Osteocyte (in vitro differentiated cells): ENCODE measurements around the gene CCL23. TPM values are rescaled to one million over a fixed set of nuclear protein-coding genes. Genes with fewer than 3 reads are reported as not detected.

Experiments
- DNase-seq: peaks from one replicate; pipeline ENCODE4 v3.0.0; 2021; ENCODE audit warnings: mixed read lengths; ENCODE audit not compliant: unreplicated experiment; ENCODE audit errors: extremely low spot score
- H3K27ac Mint-ChIP-seq: one replicate; pipeline ENCODE4 v1.8.0; 2021; ENCODE audit warnings: mild to moderate bottlenecking, mixed read lengths; ENCODE audit not compliant: unreplicated experiment
- H3K27me3 Mint-ChIP-seq: one replicate; pipeline ENCODE4 v1.8.0; 2021; ENCODE audit warnings: mixed read lengths; ENCODE audit not compliant: unreplicated experiment
- H3K36me3 Mint-ChIP-seq: one replicate; pipeline ENCODE4 v1.8.0; 2021; ENCODE audit warnings: mixed read lengths; ENCODE audit not compliant: unreplicated experiment
- H3K4me1 Mint-ChIP-seq: one replicate; pipeline ENCODE4 v1.8.0; 2021; ENCODE audit warnings: mixed read lengths; ENCODE audit not compliant: unreplicated experiment
- H3K4me3 Mint-ChIP-seq: one replicate; pipeline ENCODE4 v1.8.0; 2021; ENCODE audit warnings: mild to moderate bottlenecking, moderate library complexity, mixed read lengths; ENCODE audit not compliant: unreplicated experiment
- H3K9me3 Mint-ChIP-seq: one replicate; pipeline ENCODE4 v1.8.0; 2021; ENCODE audit warnings: mixed read lengths; ENCODE audit not compliant: unreplicated experiment
- total RNA-seq: library from RNA; stranded (reverse); gene quantifications from 2 replicates; pipeline ENCODE4 v1.2.1, GENCODE V29; 2021
- TF ChIP-seq, protein P1 (sequence below): fragments of 200-600 bp; sonication (generic); IDR thresholded peaks from 2 replicates; pipeline ENCODE4 v1.5.0; 2021; ENCODE audit warnings: antibody characterized with exemption, mild to moderate bottlenecking, moderate library complexity

CCL23 gene
- total RNA-seq, 1 donor from 2014 or later, result not detected

GRCh38 chr17:36008998-36009665 lies 8.6 kb downstream of the CCL23 start:
- DNase-seq, result no peak
- H3K4me3 Mint-ChIP-seq, result no peak overlapping the region
- no peaks in the 10 kb centered on the region for H3K36me3 Mint-ChIP-seq
- H3K27me3 Mint-ChIP-seq, result peaks cover 3% of the 10 kb centered on the region
- no peaks in the 10 kb centered on the region for H3K4me1 Mint-ChIP-seq
- TF ChIP-seq, protein P1, sequence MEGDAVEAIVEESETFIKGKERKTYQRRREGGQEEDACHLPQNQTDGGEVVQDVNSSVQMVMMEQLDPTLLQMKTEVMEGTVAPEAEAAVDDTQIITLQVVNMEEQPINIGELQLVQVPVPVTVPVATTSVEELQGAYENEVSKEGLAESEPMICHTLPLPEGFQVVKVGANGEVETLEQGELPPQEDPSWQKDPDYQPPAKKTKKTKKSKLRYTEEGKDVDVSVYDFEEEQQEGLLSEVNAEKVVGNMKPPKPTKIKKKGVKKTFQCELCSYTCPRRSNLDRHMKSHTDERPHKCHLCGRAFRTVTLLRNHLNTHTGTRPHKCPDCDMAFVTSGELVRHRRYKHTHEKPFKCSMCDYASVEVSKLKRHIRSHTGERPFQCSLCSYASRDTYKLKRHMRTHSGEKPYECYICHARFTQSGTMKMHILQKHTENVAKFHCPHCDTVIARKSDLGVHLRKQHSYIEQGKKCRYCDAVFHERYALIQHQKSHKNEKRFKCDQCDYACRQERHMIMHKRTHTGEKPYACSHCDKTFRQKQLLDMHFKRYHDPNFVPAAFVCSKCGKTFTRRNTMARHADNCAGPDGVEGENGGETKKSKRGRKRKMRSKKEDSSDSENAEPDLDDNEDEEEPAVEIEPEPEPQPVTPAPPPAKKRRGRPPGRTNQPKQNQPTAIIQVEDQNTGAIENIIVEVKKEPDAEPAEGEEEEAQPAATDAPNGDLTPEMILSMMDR, result peak; percentile 42
- peaks cover 4% of the 10 kb centered on the region for H3K9me3 Mint-ChIP-seq
- H3K27ac Mint-ChIP-seq, result no peak overlapping the region

DNA sequence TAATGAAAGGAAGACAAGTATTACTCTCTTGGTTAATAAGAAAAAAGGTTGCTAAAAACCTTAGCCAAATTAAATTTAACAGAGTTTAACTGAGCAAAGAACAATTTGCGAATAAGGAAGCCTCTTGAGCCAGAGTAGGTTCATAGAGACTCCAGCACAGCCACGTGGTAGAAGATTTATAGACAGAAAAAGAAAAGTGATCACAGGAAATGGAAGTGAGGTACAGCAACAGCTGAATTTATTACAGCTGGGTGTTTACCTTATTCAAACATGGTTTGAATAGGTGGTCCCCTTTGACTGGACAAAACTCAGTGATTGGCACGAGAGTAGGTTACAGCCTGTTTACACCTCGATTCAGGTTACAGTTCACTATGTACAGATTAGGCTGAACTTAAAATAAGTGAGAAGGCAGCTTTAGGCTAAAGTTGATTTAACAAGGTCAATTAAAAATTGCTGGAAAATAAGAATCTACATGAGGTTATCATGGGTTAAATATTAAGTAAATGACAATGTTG lies 13.1 kb downstream of the CCL23 start:
- TF ChIP-seq, protein P1, result no peak
- no peak for DNase-seq
- H3K4me1 Mint-ChIP-seq, result no peaks in the 10 kb centered on the region
- H3K27ac Mint-ChIP-seq, result no peak overlapping the region
- H3K36me3 Mint-ChIP-seq, result no peaks in the 10 kb centered on the region
- H3K4me3 Mint-ChIP-seq, result no peak overlapping the region
- H3K27me3 Mint-ChIP-seq, result peaks cover 6% of the 10 kb centered on the region
- no peaks in the 10 kb centered on the region for H3K9me3 Mint-ChIP-seq

- Mint-ChIP-seq H3K4me3 (no peak overlapping the region), H3K27ac (no peak overlapping the region), H3K4me1 (no peaks in the 10 kb centered on the region), H3K9me3 (no peaks in the 10 kb centered on the region), H3K27me3 (peaks cover 6% of the 10 kb centered on the region), H3K36me3 (no peaks in the 10 kb centered on the region)
- TF ChIP-seq, protein P1, result no peak
- no peak for DNase-seq
Observed at GRCh38 chr17:36002631-36003030, 15.1 kb downstream of the CCL23 start.

DNA sequence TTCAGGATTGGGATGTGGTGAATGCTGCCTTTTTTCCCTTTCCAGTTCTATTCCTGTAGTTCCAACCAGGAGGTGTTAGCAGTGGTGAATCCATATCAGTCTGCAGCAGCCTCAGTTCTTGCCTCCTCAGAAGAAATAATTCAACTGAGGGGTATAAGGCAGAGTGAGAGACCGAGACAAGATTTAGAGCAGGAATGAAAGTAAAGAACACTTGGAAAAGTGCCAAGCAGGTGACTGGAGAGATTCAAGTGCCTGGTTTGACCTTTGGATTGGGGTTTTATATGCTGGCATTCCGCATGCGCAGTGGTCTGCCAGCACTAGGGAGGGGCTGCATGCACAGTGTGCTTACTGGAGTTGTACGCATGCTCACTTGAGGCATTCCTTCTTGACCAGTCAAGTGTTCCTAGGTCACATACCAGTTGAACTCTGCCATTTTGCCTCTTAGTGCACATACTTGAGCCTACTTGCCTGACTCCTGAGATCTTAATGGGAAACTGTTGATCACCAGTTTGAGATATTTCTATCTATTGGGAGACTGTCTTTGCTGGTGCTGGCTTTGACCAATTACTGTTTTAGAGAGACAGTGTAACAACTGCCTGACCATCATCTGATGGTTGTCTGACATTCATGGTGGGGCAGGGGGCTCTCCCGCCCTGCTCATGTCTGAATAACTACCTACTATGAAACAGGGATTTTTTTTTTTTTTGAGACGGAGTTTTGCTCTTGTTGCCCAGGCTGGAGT lies 15.7 kb downstream of the CCL23 start:
- Mint-ChIP-seq H3K27ac (no peak overlapping the region), H3K4me3 (no peak overlapping the region), H3K27me3 (peaks cover 9% of the 10 kb centered on the region), H3K36me3 (no peaks in the 10 kb centered on the region), H3K9me3 (no peaks in the 10 kb centered on the region), H3K4me1 (no peaks in the 10 kb centered on the region)
- TF ChIP-seq, protein P1, result no peak
- DNase-seq, result no peak

DNA sequence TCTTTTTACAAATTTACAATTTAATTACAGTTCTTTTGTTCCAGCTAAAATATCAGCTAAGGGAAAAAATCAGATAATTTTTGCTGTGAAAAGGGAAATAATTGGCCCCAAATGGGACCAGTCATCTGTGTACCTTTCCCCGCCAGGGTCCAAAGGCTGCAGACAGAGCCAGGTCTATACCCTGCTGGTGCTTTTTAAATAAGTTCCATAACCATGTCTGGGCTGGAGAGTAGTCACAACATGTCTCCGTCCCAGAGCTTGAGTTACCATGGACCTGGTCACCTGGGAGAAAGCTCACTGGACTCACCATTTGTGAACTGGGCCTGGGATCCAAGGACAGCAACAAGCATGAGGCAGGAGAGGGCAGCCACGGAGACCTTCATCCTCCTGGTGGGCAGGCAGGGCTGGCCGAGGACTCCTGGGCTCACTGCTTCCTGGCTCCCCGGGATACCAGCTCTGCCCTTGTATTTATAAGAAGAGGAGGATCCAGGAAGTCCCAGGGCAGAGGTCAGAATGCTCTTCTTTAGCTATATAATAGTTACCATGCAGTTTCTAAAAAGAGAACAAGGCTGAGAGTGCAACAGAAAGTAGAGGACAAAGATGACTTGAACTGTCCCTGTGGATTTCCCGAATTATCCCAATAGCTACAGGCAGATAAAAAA lies 16.5 kb downstream of the CCL23 start, which contains the start of gene CCL15:
CCL15 (minus strand) TSS at position 444 of the 662 bp plus-strand sequence; CDS start at position 383, 61 bp downstream.
- no peak for DNase-seq
- no peaks in the 10 kb centered on the region for H3K9me3 Mint-ChIP-seq
- H3K4me1 Mint-ChIP-seq, result no peaks in the 10 kb centered on the region
- peaks cover 15% of the 10 kb centered on the region for H3K27me3 Mint-ChIP-seq
- no peak within 1 kb of the TSS for H3K4me3 Mint-ChIP-seq
- no peak within 1 kb of the TSS for H3K27ac Mint-ChIP-seq
- TF ChIP-seq, protein P1, result no peak
- no peaks in the 10 kb centered on the region for H3K36me3 Mint-ChIP-seq
